T1000 (cell line): ENCODE measurements around the gene UMAD1.

Source experiments
- DNase-seq: peaks from one replicate; lab custom pipeline; 2025; ENCODE audit warnings: mixed read lengths; lab: John Stamatoyannopoulos, UW

The UMAD1 gene

DNA sequence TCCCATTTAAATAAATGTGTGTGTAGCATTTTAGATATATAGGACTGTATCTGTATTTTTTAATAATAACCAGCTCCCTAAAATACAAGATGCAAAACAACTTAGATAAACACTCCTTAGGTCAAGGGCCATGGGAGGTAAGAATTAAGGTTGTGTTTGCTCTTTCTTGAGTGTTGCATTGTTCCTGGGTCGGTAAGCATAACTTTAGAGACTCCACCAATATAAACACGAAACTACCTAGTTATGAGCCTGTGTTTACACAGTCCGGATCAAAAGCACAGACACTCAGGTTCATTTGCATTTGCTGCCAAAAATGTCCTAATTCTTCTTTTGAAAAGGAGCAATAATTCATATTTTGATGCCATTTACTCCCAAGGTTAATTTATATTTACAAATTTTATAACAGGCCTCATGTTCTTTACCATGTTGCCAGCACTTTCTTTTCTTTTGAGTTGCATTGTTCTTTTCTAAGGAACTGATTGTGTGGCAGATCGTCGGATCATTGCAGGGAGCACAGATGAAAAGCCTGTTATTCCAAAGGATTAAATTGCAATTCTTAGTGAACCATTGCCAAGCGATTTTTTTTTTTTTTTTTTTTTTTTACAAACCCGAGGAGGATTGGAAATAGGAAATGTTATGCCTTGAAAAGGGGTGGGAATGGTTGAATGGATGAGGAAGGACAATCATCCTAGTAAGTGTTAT is 282.3 kb downstream of the UMAD1 start:
- no peak for DNase-seq

DNA sequence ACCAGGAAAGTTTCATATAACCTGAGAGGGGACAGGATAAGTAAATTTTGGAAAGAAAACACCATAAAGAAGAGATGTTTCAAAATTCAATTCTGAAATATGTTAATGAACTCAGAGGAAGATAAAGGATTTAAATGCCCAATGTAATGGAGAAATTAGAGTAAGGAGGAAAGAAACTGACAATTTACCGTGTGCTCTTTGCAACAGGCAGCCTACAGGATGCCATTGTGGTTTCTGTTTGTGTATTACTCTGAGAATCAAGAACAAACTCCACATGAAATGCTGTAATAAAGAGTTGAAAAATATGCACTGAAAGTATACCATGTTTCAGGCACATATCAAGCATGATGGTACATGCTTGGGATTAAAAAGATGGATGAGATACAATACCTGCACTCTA is 283.3 kb downstream of the UMAD1 start:
- no peak for DNase-seq

DNA sequence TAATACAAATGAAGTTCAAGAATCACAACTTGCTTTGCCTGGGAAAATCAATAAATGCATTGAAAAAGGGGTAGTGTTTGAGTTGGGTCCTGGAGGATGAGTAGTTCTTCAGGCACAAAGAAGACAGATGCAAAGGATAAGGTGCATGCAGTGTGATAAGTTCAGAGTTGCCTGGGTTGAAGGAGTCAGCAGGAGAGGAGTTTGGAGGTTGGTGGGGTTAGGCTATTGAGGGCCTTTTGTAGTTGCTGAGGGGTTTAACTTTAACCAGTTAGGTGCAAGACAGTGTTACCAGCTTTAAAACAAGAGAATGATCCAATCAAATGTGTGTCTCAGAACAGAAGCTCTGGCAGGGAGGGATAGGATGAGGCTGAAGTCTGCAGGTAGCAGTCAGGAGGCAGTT is 283.8 kb downstream of the UMAD1 start:
- no peak for DNase-seq
